ENCODE results near the gene PUM2. TPM values are rescaled to one million over a fixed set of nuclear protein-coding genes. Genes with fewer than 3 reads are reported as not detected.
A peak's percentile ranks its signal among the peaks of the same experiment; 100 is the strongest.

Gene PUM2
- total RNA-seq, 1 experiment from 2014 or later: 104 TPM

- TF ChIP-seq, protein P1, sequence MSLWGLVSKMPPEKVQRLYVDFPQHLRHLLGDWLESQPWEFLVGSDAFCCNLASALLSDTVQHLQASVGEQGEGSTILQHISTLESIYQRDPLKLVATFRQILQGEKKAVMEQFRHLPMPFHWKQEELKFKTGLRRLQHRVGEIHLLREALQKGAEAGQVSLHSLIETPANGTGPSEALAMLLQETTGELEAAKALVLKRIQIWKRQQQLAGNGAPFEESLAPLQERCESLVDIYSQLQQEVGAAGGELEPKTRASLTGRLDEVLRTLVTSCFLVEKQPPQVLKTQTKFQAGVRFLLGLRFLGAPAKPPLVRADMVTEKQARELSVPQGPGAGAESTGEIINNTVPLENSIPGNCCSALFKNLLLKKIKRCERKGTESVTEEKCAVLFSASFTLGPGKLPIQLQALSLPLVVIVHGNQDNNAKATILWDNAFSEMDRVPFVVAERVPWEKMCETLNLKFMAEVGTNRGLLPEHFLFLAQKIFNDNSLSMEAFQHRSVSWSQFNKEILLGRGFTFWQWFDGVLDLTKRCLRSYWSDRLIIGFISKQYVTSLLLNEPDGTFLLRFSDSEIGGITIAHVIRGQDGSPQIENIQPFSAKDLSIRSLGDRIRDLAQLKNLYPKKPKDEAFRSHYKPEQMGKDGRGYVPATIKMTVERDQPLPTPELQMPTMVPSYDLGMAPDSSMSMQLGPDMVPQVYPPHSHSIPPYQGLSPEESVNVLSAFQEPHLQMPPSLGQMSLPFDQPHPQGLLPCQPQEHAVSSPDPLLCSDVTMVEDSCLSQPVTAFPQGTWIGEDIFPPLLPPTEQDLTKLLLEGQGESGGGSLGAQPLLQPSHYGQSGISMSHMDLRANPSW (CRISPR knock-in tag; conservative IDR thresholded peaks at IDR 0.05; ENCODE audit: low read depth): no peak
- no peak for TF ChIP-seq TEAD1 (CRISPR knock-in tag; IDR thresholded peaks at IDR 0.05)
- no peak for TF ChIP-seq ARID4B (CRISPR knock-in tag; IDR thresholded peaks at IDR 0.05; ENCODE audit: borderline replicate concordance)
- TF ChIP-seq ZNF138 (CRISPR knock-in tag; conservative IDR thresholded peaks at IDR 0.05): no peak
- no peak for TF ChIP-seq ZMAT4 (CRISPR knock-in tag; IDR thresholded peaks at IDR 0.05)
These were observed 137.7 kb downstream of the PUM2 start (continued) for GRCh38 chr2:20212871-20213503.

DNA sequence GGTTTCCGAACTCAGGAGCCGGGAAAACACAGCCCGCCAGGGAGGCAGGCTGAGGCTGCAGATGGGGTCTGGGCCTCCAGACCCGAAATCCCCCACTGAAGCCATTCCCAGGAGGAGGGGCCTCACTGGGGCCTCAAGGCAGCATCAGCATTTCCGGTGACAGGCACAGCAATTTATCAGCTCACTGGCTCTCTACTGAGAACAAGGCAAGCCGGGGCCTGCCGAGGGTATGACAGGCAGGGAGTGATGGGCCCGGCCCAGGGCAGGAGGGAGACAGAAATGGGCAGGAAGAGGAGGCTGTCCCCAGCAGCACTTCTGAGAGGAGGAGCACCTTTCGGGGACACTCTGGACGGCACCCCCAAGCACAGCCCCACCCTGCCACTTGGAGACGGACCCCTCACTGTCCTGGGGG lies 138.2 kb downstream of the PUM2 start:
- TF ChIP-seq, protein P2, sequence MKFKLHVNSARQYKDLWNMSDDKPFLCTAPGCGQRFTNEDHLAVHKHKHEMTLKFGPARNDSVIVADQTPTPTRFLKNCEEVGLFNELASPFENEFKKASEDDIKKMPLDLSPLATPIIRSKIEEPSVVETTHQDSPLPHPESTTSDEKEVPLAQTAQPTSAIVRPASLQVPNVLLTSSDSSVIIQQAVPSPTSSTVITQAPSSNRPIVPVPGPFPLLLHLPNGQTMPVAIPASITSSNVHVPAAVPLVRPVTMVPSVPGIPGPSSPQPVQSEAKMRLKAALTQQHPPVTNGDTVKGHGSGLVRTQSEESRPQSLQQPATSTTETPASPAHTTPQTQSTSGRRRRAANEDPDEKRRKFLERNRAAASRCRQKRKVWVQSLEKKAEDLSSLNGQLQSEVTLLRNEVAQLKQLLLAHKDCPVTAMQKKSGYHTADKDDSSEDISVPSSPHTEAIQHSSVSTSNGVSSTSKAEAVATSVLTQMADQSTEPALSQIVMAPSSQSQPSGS (CRISPR knock-in tag; IDR thresholded peaks at IDR 0.05; ENCODE audit: borderline replicate concordance, low read depth): no peak
- TF ChIP-seq, protein P3, sequence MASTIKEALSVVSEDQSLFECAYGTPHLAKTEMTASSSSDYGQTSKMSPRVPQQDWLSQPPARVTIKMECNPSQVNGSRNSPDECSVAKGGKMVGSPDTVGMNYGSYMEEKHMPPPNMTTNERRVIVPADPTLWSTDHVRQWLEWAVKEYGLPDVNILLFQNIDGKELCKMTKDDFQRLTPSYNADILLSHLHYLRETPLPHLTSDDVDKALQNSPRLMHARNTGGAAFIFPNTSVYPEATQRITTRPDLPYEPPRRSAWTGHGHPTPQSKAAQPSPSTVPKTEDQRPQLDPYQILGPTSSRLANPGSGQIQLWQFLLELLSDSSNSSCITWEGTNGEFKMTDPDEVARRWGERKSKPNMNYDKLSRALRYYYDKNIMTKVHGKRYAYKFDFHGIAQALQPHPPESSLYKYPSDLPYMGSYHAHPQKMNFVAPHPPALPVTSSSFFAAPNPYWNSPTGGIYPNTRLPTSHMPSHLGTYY (CRISPR knock-in tag; IDR thresholded peaks at IDR 0.05): no peak
- TF ChIP-seq ZNF317 (CRISPR knock-in tag; IDR thresholded peaks at IDR 0.05; ENCODE audit: borderline replicate concordance, low read depth) (no peak), ETV6 (CRISPR knock-in tag; IDR thresholded peaks at IDR 0.05) (no peak), ZNF138 (CRISPR knock-in tag; conservative IDR thresholded peaks at IDR 0.05) (no peak), ZNF396 (CRISPR knock-in tag; IDR thresholded peaks at IDR 0.05; ENCODE audit: borderline replicate concordance) (no peak), JUN (CRISPR knock-in tag; IDR thresholded peaks at IDR 0.05) (no peak), ZBTB21 (CRISPR knock-in tag; IDR thresholded peaks at IDR 0.05; ENCODE audit: borderline replicate concordance) (no peak), ZBTB43 (CRISPR knock-in tag; IDR thresholded peaks at IDR 0.05) (no peak)
- TF ChIP-seq, protein P4, sequence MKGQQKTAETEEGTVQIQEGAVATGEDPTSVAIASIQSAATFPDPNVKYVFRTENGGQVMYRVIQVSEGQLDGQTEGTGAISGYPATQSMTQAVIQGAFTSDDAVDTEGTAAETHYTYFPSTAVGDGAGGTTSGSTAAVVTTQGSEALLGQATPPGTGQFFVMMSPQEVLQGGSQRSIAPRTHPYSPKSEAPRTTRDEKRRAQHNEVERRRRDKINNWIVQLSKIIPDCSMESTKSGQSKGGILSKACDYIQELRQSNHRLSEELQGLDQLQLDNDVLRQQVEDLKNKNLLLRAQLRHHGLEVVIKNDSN (CRISPR knock-in tag; IDR thresholded peaks at IDR 0.05): no peak
- TF ChIP-seq, protein P5, sequence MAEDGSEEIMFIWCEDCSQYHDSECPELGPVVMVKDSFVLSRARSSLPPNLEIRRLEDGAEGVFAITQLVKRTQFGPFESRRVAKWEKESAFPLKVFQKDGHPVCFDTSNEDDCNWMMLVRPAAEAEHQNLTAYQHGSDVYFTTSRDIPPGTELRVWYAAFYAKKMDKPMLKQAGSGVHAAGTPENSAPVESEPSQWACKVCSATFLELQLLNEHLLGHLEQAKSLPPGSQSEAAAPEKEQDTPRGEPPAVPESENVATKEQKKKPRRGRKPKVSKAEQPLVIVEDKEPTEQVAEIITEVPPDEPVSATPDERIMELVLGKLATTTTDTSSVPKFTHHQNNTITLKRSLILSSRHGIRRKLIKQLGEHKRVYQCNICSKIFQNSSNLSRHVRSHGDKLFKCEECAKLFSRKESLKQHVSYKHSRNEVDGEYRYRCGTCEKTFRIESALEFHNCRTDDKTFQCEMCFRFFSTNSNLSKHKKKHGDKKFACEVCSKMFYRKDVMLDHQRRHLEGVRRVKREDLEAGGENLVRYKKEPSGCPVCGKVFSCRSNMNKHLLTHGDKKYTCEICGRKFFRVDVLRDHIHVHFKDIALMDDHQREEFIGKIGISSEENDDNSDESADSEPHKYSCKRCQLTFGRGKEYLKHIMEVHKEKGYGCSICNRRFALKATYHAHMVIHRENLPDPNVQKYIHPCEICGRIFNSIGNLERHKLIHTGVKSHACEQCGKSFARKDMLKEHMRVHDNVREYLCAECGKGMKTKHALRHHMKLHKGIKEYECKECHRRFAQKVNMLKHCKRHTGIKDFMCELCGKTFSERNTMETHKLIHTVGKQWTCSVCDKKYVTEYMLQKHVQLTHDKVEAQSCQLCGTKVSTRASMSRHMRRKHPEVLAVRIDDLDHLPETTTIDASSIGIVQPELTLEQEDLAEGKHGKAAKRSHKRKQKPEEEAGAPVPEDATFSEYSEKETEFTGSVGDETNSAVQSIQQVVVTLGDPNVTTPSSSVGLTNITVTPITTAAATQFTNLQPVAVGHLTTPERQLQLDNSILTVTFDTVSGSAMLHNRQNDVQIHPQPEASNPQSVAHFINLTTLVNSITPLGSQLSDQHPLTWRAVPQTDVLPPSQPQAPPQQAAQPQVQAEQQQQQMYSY (CRISPR knock-in tag; IDR thresholded peaks at IDR 0.05): no peak
- no peaks in the 10 kb centered on the region for H3K27me3 Mint-ChIP-seq (ENCODE audit: low read depth)
- H3K9me3 Mint-ChIP-seq: no peaks in the 10 kb centered on the region
- no peaks in the 10 kb centered on the region for H3K36me3 Mint-ChIP-seq
- DNase-seq (ENCODE audit: low spot score) (no peak), ATAC-seq (peak; percentile 12)
- ChIA-PET CTCF (interaction anchor here (0.8 to 1.9 kb wide), 4 partner anchors 13 to 114 kb away, joined by 3 to 8 read pairs (median 4); partner anchors contain the start of gene SDC1), POLR2A (interaction anchor here (1.0 to 1.7 kb wide), 2 partner anchors 10 to 12 kb away, joined by 3 read pairs; partner anchors contain the start of gene SDC1)
- no peak overlapping the region for H3K4me3 Mint-ChIP-seq
- H3K4me1 Mint-ChIP-seq: peaks cover 32% of the 10 kb centered on the region
- no peak overlapping the region for H3K27ac Mint-ChIP-seq
